Esophagus muscularis mucosa (tissue), 4 donors: ENCODE results near the gene C4orf36. TPM values are rescaled to one million over a fixed set of nuclear protein-coding genes. Genes with fewer than 3 reads are reported as not detected.

Source experiments
- DNase-seq: peaks from one replicate; pipeline ENCODE4 v3.0.0-alpha.2; 2017; ENCODE audit errors: extremely low spot score
- H3K27ac ChIP-seq, 4 donors: fragments of 200-600 bp; sonication (generic); replicated peaks in 1 of 4; 1 replicate in 3 of 4; 2 replicates in 1 of 4; pipeline ENCODE4 v1.5.1; 2016 to 2019; ENCODE audit warnings: mild to moderate bottlenecking in 1 of 4
- H3K27me3 ChIP-seq, 4 donors: fragments of 200-600 bp; sonication (generic); one replicate each; pipeline versions ENCODE4 v1.5.1 to v1.6.0; 2016 to 2019
- H3K36me3 ChIP-seq, 4 donors: fragments of 200-600 bp; sonication (generic); one replicate each; pipeline ENCODE4 v1.5.1; 2016 to 2019
- H3K4me1 ChIP-seq, 4 donors: fragments of 200-600 bp; sonication (generic); one replicate each; pipeline ENCODE4 v1.5.1; 2016 to 2019
- H3K4me3 ChIP-seq, 4 donors: fragments of 200-600 bp; sonication (generic); 1 replicate in 2 of 4; 2 replicates in 2 of 4; pipeline ENCODE4 v1.5.1; 2016 to 2019; ENCODE audit warnings: mild to moderate bottlenecking in 4 of 4, moderate library complexity in 1 of 4
- H3K9me3 ChIP-seq, 4 donors: fragments of 200-600 bp; sonication (generic); 1 replicate in 3 of 4; 2 replicates in 1 of 4; pipeline ENCODE4 v1.5.1; 2016 to 2019
- CTCF ChIP-seq, 3 experiments: fragments of 200-600 bp in 2 of 3; fragments of 450-650 bp in 1 of 3; sonication (generic) in 2 of 3; IDR thresholded peaks; one replicate each; pipeline ENCODE4 v1.5.1; 2017 to 2019; ENCODE audit warnings: antibody characterized with exemption in 3 of 3, mild to moderate bottlenecking in 2 of 3, moderate library complexity in 1 of 3
- EP300 ChIP-seq: sonication (generic); formaldehyde crosslinking; IDR thresholded peaks from one replicate; pipeline ENCODE4 v1.6.1; 2017; ENCODE audit warnings: antibody characterized with exemption
- POLR2A ChIP-seq: fragments of 450-650 bp; IDR thresholded peaks from one replicate; pipeline ENCODE4 v1.6.1; 2017; ENCODE audit warnings: antibody characterized with exemption, moderate library complexity, mild to moderate bottlenecking, low read depth
- POLR2AphosphoS5 ChIP-seq, 2 donors: sonication (generic); formaldehyde crosslinking; IDR thresholded peaks; one replicate each; pipeline ENCODE4 v1.6.1; 2017; ENCODE audit warnings: antibody characterized with exemption in 2 of 2
- WGBS: methylation state at CpG from one replicate; pipeline ENCODE4 v1.1.5; 2018; 5-methylcytosine and 5-hydroxymethylcytosine counted together
- intact Hi-C: fragments of 100-400 bp; cut with DNase I; formaldehyde crosslinking; loops from one replicate; pipeline ENCODE4 v1.15.1; 2023
- total RNA-seq, 4 donors: library from RNA; depleted of rRNA; stranded (reverse); fragments of >200 nt; gene quantifications; one replicate each; pipeline versions ENCODE4 v1.1.0 to v1.2.1, GENCODE V29; 2016

C4orf36 gene
- total RNA-seq, 4 donors from 2014 or later = 1.3 TPM; not detected in 3

- intact Hi-C loops = loop anchor here (2.0 to 10.0 kb wide), 4 partner anchors 173 to 313 kb away; no protein-coding TSS in a partner anchor
- Histone ChIP-seq H3K4me1 (peaks cover 0 to 8% (median 3%) of the 10 kb centered on the region in 4 donors), H3K4me3 (no peak overlapping the region), H3K27me3 (no peaks in the 10 kb centered on the region), H3K36me3 (peaks cover 0 to 29% (median 4%) of the 10 kb centered on the region in 4 donors), H3K27ac (no peak overlapping the region), H3K9me3 (no peaks in the 10 kb centered on the region)
- TF ChIP-seq POLR2A = no peak
- no peak for TF ChIP-seq CTCF (IDR thresholded peaks at IDR 0.05)
- TF ChIP-seq POLR2AphosphoS5 (IDR thresholded peaks at IDR 0.05) = no peak
- no peak for TF ChIP-seq EP300
- no peak for DNase-seq
- WGBS = 77% methylated on average over 1 of the region's 1 CpG
Observed at GRCh38 chr4:86921608-86922252, 29.5 kb upstream of the C4orf36 start.

DNA sequence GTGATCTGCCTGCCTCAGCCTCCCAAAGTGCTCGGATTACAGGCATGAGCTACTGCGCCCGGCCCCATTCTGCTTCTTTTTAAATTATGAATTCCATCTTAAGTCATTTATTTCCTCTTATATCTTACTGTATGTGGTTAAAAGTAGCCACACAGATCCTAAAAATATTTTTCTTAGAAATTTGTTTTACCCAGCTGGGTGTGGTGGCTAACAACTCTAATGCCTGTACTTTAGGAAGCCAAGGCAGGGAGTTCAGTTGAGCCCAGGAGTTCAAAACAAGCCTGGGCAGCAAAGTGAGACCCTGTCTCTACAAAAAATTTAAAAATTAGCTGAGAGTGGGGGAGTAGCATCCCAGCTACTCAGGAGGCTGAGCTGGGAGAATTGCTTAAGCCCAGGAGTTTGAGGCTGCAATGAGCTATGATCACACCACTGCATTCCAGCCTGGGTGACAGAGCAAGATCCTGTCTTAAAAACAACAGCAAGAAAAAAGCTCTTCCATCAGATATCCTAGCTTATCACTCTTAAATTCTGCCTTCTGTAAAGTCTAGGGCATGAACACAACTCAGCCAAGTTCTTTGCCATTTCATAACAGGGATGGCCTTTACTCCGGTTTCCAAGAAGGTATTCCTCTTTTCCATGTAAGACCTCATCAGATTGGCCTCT is 27.5 kb upstream of the C4orf36 start:
- no peaks in the 10 kb centered on the region for H3K27me3 ChIP-seq
- H3K4me3 ChIP-seq = no peak overlapping the region
- peaks cover 0 to 19% (median 4%) of the 10 kb centered on the region in 4 donors for H3K36me3 ChIP-seq
- H3K4me1 ChIP-seq = peaks cover 0 to 8% (median 3%) of the 10 kb centered on the region in 4 donors
- no peak for DNase-seq
- no peak overlapping the region for H3K27ac ChIP-seq
- WGBS = 95% methylated on average over 4 of the region's 4 CpGs
- no peak for TF ChIP-seq CTCF (IDR thresholded peaks at IDR 0.05)
- no peak for TF ChIP-seq EP300
- no peak for TF ChIP-seq POLR2A
- TF ChIP-seq POLR2AphosphoS5 (IDR thresholded peaks at IDR 0.05) = no peak
- no peaks in the 10 kb centered on the region for H3K9me3 ChIP-seq
- intact Hi-C loops = loop anchor here (5.0 to 10.0 kb wide), 2 partner anchors 205 to 228 kb away; no protein-coding TSS in a partner anchor

DNA sequence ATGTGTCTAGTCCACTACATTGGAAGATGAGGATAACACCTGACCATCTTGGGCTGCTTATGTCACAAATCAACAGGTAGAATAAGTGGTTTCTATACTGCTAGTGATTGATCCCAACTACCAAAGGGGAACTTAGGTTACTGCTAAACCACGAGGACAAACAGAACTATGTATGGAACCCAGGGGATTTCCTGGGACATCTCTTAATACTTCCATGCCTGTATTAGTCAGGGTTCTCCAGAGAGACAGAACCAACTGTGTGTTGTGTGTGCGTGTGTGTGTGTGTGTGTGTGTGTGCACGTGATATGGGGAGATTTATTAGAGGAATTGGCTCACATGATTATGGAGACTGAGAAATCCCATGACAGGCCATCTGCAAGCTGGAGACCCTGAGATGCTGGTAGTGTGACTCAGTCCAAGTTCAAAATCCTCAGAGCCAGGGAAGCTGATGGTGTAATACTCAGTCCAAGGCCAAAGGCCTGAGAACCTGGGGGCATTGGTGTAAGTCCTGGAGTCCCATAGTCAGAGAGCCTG is 26.4 kb upstream of the C4orf36 start:
- peaks cover 0 to 13% (median 4%) of the 10 kb centered on the region in 4 donors for H3K36me3 ChIP-seq
- peaks cover 0 to 8% (median 3%) of the 10 kb centered on the region in 4 donors for H3K4me1 ChIP-seq
- 19% methylated on average over 2 of the region's 3 CpGs for WGBS
- DNase-seq = no peak
- no peak overlapping the region for H3K4me3 ChIP-seq
- H3K27ac ChIP-seq = no peak overlapping the region
- no peaks in the 10 kb centered on the region for H3K27me3 ChIP-seq
- no peak for TF ChIP-seq POLR2A
- no peak for TF ChIP-seq EP300
- no peak for TF ChIP-seq POLR2AphosphoS5 (IDR thresholded peaks at IDR 0.05)
- TF ChIP-seq CTCF (IDR thresholded peaks at IDR 0.05) = no peak
- intact Hi-C loops = no loop called here
- H3K9me3 ChIP-seq = no peaks in the 10 kb centered on the region

DNA sequence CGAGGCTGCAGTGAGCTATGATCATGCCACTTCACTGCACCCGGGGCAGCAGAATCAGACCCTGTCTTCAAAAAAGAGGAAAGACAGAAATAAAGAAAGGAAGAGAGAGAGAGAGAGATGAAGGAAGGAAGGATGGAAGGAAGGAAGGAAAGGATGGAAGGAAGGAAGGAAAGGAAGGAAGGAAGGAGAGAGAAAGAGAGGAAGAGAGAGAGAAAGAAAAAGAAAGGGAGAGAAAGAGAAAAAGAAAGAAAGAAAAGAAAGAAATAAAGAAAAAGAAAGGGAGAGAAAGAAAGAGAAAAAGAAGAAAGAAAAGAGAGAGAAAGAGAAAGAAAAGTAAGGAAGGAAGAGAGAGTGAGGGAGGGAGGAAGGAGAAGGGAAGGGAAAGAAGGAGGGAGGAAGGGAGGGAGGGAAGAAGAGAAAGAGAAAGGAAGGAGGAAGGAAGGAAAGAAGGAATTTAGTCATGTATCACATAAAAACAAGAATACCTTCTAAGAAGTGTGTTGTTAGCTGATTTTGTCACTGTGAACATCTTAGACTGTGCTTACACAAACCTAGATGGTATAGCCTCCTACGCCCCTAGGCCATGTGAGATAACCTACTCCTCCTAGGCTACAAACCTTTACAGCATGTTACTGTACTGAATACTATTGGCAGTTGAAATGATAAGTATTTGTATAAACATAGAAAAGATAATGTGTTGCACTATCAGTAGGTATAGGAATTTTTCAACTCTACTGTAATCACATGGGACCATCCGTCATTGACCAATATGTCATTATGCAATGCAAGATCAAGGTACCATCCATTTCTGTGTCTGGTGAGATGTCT is 25.2 kb upstream of the C4orf36 start:
- Histone ChIP-seq H3K9me3 (no peaks in the 10 kb centered on the region), H3K27me3 (no peaks in the 10 kb centered on the region), H3K4me1 (peaks cover 0 to 5% (median 2%) of the 10 kb centered on the region in 4 donors), H3K27ac (no peak overlapping the region), H3K4me3 (no peak overlapping the region), H3K36me3 (peaks cover 0 to 13% (median 7%) of the 10 kb centered on the region in 4 donors)
- DNase-seq = no peak
- TF ChIP-seq POLR2A (no peak), CTCF (IDR thresholded peaks at IDR 0.05) (no peak), EP300 (no peak), POLR2AphosphoS5 (IDR thresholded peaks at IDR 0.05) (no peak)
- 96% methylated on average over 4 of the region's 4 CpGs for WGBS
- intact Hi-C loops = no loop called here
